ENCODE data around the gene PCYT1A.

DNA sequence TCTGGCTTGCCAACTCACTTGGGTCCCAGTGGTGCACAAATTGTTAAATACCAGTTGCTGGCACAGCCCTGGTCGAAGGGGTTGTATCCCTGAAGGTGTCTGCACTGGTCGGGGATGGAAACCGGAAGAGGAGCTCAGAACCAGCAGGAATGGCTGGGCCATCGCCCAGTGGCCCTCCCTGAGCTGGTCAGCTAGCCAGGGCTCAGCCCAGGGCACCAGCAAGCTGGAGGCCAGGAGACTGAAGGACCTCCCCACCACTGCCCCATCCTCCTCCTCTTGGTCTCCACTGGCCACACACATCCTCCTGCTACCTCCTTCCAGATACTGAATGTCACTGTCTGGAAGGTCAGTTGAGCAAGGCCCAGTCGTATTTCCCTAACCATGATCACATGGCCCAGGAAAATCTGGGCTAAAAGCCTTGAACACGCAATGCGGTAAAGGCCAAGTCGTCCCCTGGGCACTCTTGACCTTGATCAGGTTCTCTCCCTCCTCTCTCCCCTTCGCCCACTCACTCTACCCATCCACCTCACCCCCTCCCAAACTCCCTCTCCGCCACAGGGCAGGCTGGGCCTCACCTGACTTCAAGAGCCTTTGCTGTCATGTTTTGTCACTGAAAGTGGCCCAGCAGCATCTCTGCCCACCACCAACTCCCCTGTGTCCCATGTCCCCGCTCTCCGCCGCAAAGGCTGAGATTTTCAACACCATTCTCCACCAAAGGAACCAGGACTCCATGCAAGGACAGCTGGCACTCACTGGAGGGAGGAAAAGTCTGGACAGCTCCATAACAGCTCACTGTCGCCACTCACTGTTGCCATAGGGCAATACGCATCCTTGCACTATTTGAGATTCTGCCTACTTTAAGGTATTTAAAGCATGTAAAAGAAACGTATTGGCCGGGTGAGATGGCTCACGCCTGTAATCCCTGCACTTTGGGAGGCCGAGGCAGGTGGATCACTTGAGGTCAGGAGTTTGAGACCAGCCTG lies 88.5 kb downstream of the PCYT1A start:
- TF ChIP-seq, protein P1, sequence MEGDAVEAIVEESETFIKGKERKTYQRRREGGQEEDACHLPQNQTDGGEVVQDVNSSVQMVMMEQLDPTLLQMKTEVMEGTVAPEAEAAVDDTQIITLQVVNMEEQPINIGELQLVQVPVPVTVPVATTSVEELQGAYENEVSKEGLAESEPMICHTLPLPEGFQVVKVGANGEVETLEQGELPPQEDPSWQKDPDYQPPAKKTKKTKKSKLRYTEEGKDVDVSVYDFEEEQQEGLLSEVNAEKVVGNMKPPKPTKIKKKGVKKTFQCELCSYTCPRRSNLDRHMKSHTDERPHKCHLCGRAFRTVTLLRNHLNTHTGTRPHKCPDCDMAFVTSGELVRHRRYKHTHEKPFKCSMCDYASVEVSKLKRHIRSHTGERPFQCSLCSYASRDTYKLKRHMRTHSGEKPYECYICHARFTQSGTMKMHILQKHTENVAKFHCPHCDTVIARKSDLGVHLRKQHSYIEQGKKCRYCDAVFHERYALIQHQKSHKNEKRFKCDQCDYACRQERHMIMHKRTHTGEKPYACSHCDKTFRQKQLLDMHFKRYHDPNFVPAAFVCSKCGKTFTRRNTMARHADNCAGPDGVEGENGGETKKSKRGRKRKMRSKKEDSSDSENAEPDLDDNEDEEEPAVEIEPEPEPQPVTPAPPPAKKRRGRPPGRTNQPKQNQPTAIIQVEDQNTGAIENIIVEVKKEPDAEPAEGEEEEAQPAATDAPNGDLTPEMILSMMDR (IDR thresholded peaks at IDR 0.05 in 4 of 5, conservative IDR thresholded peaks at IDR 0.05 in 1 of 5): no peak
- TF ChIP-seq POLR2A (IDR thresholded peaks at IDR 0.05): no peak
